ENCODE results near the gene TAF13.

TAF13 gene

GRCh38 chr1:109075531-109076490 lies at the start of gene TAF13:
Gene TAF13 (minus strand): TSS chr1:109076003. CDS start chr1:109075947, 56 bp downstream.
- TF ChIP-seq EZH2 (IDR thresholded peaks at IDR 0.05; ENCODE audit: borderline replicate concordance, low read length) (no peak), CTCF (IDR thresholded peaks at IDR 0.05; ENCODE audit: low read length) (no peak)
- Histone ChIP-seq H3K4me1 (ENCODE audit: insufficient read depth, low read length, severe bottlenecking) (peaks cover 16% of the 10 kb centered on the region), H3K79me2 (ENCODE audit: insufficient read depth, low read length) (peaks cover 10% of the 10 kb centered on the region), H3F3A (ENCODE audit: insufficient read depth, low read length) (no peaks in the 10 kb centered on the region), H3K4me3 (ENCODE audit: low read depth, low read length, poor library complexity, severe bottlenecking) (peak within 1 kb of the TSS; percentile 80), H3K36me3 (ENCODE audit: insufficient read depth, low read length) (peaks cover 5% of the 10 kb centered on the region; the same call in 1 of the 2 replicates), H3K4me2 (ENCODE audit: low read length) (peak within 1 kb of the TSS; percentile 74), H3K27me3 (ENCODE audit: insufficient read depth, low read length) (no peaks in the 10 kb centered on the region), H4K20me1 (ENCODE audit: insufficient read depth, low read length) (no peaks in the 10 kb centered on the region), H3K9ac (ENCODE audit: low read length) (peak within 1 kb of the TSS; percentile 74), H3K9me2 (ENCODE audit: low read depth, low read length) (no peaks in the 10 kb centered on the region), H2AFZ (ENCODE audit: low read length) (no peak within 1 kb of the TSS; the same call in 1 of the 2 replicates), H3K27ac (ENCODE audit: low read depth, low read length, poor library complexity, severe bottlenecking) (peak within 1 kb of the TSS; percentile 61), H3K9me3 (ENCODE audit: low read length) (no peaks in the 10 kb centered on the region)

GRCh38 chr1:109120356-109120755 lies 44.6 kb upstream of the TAF13 start:
- H3K27ac ChIP-seq (ENCODE audit: low read depth, low read length, poor library complexity, severe bottlenecking) = no peak overlapping the region
- no peak overlapping the region for H3K4me2 ChIP-seq (ENCODE audit: low read length)
- peaks cover 7% of the 10 kb centered on the region; the same call in 1 of the 2 replicates for H3K79me2 ChIP-seq (ENCODE audit: insufficient read depth, low read length)

GRCh38 chr1:109118089-109118488 lies 42.3 kb upstream of the TAF13 start:
- TF ChIP-seq EZH2 (IDR thresholded peaks at IDR 0.05; ENCODE audit: borderline replicate concordance, low read length) = no peak
- TF ChIP-seq CTCF (IDR thresholded peaks at IDR 0.05; ENCODE audit: low read length) = no peak
- Histone ChIP-seq H3K27ac (ENCODE audit: low read depth, low read length, poor library complexity, severe bottlenecking) (no peak overlapping the region), H3K4me3 (ENCODE audit: low read depth, low read length, poor library complexity, severe bottlenecking) (no peak overlapping the region), H3K9ac (ENCODE audit: low read length) (no peak overlapping the region), H3K79me2 (ENCODE audit: insufficient read depth, low read length) (peaks cover 11% of the 10 kb centered on the region; the same call in 1 of the 2 replicates), H3K4me1 (ENCODE audit: insufficient read depth, low read length, severe bottlenecking) (peaks cover 51% of the 10 kb centered on the region), H4K20me1 (ENCODE audit: insufficient read depth, low read length) (no peaks in the 10 kb centered on the region), H3K4me2 (ENCODE audit: low read length) (peak overlapping the region; percentile 1; the same call in 1 of the 2 replicates), H2AFZ (ENCODE audit: low read length) (no peak overlapping the region), H3K36me3 (ENCODE audit: insufficient read depth, low read length) (no peaks in the 10 kb centered on the region), H3F3A (ENCODE audit: insufficient read depth, low read length) (no peaks in the 10 kb centered on the region), H3K9me3 (ENCODE audit: low read length) (no peaks in the 10 kb centered on the region), H3K27me3 (ENCODE audit: insufficient read depth, low read length) (no peaks in the 10 kb centered on the region), H3K9me2 (ENCODE audit: low read depth, low read length) (no peaks in the 10 kb centered on the region)

More at GRCh38 chr1:109120356-109120755, 44.6 kb upstream of the TAF13 start:
- Histone ChIP-seq H3K36me3 (ENCODE audit: insufficient read depth, low read length) (no peaks in the 10 kb centered on the region), H4K20me1 (ENCODE audit: insufficient read depth, low read length) (no peaks in the 10 kb centered on the region), H3F3A (ENCODE audit: insufficient read depth, low read length) (no peaks in the 10 kb centered on the region), H3K4me1 (ENCODE audit: insufficient read depth, low read length, severe bottlenecking) (peaks cover 30% of the 10 kb centered on the region), H3K9ac (ENCODE audit: low read length) (no peak overlapping the region), H3K4me3 (ENCODE audit: low read depth, low read length, poor library complexity, severe bottlenecking) (no peak overlapping the region), H2AFZ (ENCODE audit: low read length) (no peak overlapping the region), H3K27me3 (ENCODE audit: insufficient read depth, low read length) (no peaks in the 10 kb centered on the region), H3K9me3 (ENCODE audit: low read length) (no peaks in the 10 kb centered on the region), H3K9me2 (ENCODE audit: low read depth, low read length) (no peaks in the 10 kb centered on the region)
- TF ChIP-seq EZH2 (IDR thresholded peaks at IDR 0.05; ENCODE audit: borderline replicate concordance, low read length) = no peak
- no peak for TF ChIP-seq CTCF (IDR thresholded peaks at IDR 0.05; ENCODE audit: low read length)

All from OCI-LY1 (cell line).